GM21825 (cell line): Measurements from ENCODE around the gene LRRC26.
A peak's percentile ranks its signal among the peaks of the same experiment; 100 is the strongest.

Source experiments
- ATAC-seq: cut with Tn5 transposase; IDR thresholded peaks from one replicate; pipeline ENCODE4 v1.9.1; 2021; ENCODE audit warnings: mild to moderate bottlenecking, moderate library complexity; ENCODE audit not compliant: unreplicated experiment

Gene LRRC26

GRCh38 chr9:137157618-137158415, 12.0 kb downstream of the LRRC26 start:
- ATAC-seq: no peak

- ATAC-seq: no peak
Observed at GRCh38 chr9:137156567-137157375, 13.1 kb downstream of the LRRC26 start.

GRCh38 chr9:137152844-137153405, 16.9 kb downstream of the LRRC26 start:
- no peak for ATAC-seq

- ATAC-seq: peak; percentile 35
Observed at GRCh38 chr9:137150617-137151457, 19.0 kb downstream of the LRRC26 start.

- ATAC-seq: peak; percentile 16
Observed at GRCh38 chr9:137149942-137150616, 19.8 kb downstream of the LRRC26 start.

GRCh38 chr9:137149363-137149762, 20.5 kb downstream of the LRRC26 start:
- no peak for ATAC-seq

GRCh38 chr9:137148661-137149060, 21.2 kb downstream of the LRRC26 start:
- ATAC-seq: no peak

GRCh38 chr9:137148242-137148641, 21.6 kb downstream of the LRRC26 start:
- ATAC-seq: no peak

- no peak for ATAC-seq
Observed at GRCh38 chr9:137147793-137148160, 22.1 kb downstream of the LRRC26 start.

- no peak for ATAC-seq
Observed at GRCh38 chr9:137147091-137147792, 22.6 kb downstream of the LRRC26 start.

- ATAC-seq: no peak
Observed at GRCh38 chr9:137146527-137146918, 23.3 kb downstream of the LRRC26 start.

- no peak for ATAC-seq
Observed at GRCh38 chr9:137145731-137146526, 23.9 kb downstream of the LRRC26 start.

- ATAC-seq: no peak
Observed at GRCh38 chr9:137143459-137143858, 26.4 kb downstream of the LRRC26 start.

GRCh38 chr9:137141976-137142936, 27.6 kb downstream of the LRRC26 start:
- no peak for ATAC-seq

GRCh38 chr9:137141050-137141810, 28.6 kb downstream of the LRRC26 start:
- ATAC-seq: no peak

GRCh38 chr9:137140151-137141012, 29.5 kb downstream of the LRRC26 start:
- ATAC-seq: no peak
